Endothelial cell of umbilical vein (primary cell): Measurements from ENCODE around the gene ETV3L.

Experiments
- CTCF ChIP-seq, 2 donors: IDR thresholded peaks; 1 replicate in 1 of 2; 2 replicates in 1 of 2; pipeline ENCODE4 v1.5.1; 2011; ENCODE audit warnings: low read length in 2 of 2, mild to moderate bottlenecking in 2 of 2, moderate library complexity in 2 of 2, control low read depth in 1 of 2, inconsistent platforms in 1 of 2, low read depth in 1 of 2; ENCODE audit not compliant: insufficient read depth in 1 of 2; ENCODE audit errors: extremely low read depth in 1 of 2
- POLR2A ChIP-seq: IDR thresholded peaks from 2 replicates; pipeline ENCODE4 v1.6.1; 2012; ENCODE audit warnings: low read depth, mild to moderate bottlenecking, control low read depth, low read length

GRCh38 chr1:157095091-157095490 lies 4.5 kb downstream of the ETV3L start:
- TF ChIP-seq CTCF (IDR thresholded peaks at IDR 0.05; ENCODE audit: extremely low read depth in 1 of 2, insufficient read depth in 1 of 2, low read depth in 1 of 2, low read length in 2 of 2), result no peak
- no peak for TF ChIP-seq POLR2A
